Measurements from ENCODE around the gene AGTRAP. TPM values are rescaled to one million over a fixed set of nuclear protein-coding genes. Genes with fewer than 3 reads are reported as not detected.

Gene AGTRAP
- total RNA-seq: 33.1 and 39.2 TPM in 2 replicates

GRCh38 chr1:11735854-11736745 is at the start of gene AGTRAP:
Gene AGTRAP (plus strand): TSS chr1:11736136. CDS start chr1:11736209, 73 bp downstream.

GRCh38 chr1:11691302-11691914 is 44.5 kb upstream of the AGTRAP start, which contains the start of gene DRAXIN:
Gene DRAXIN (plus strand): TSS chr1:11691710. CDS start chr1:11706259, 14,549 bp downstream.

GRCh38 chr1:11761988-11762406 is 26.1 kb downstream of the AGTRAP start, which contains the start of gene C1orf167:
Gene C1orf167 (plus strand): TSS chr1:11762193. CDS start chr1:11764401, 2,208 bp downstream.

Other genes starting within 250 kb of the AGTRAP start
- gene FBXO2, start 81.7 kb upstream of the AGTRAP start, total RNA-seq: 5.2 and 7.3 TPM in 2 replicates
- 12.1 and 17.2 TPM in 2 replicates for gene FBXO44, start 81.3 kb upstream of the AGTRAP start, total RNA-seq
- gene FBXO6, start 71.9 kb upstream of the AGTRAP start, total RNA-seq: 5.5 and 7.0 TPM in 2 replicates
- 29.0 and 33.6 TPM in 2 replicates for gene MAD2L2, start 55.0 kb upstream of the AGTRAP start, total RNA-seq
- gene DRAXIN, start 44.4 kb upstream of the AGTRAP start, total RNA-seq: 0.16 and 0.26 TPM in 2 replicates
- 0.63 and 1.3 TPM in 2 replicates for gene C1orf167, start 26.1 kb downstream of the AGTRAP start, total RNA-seq
- gene MTHFR, start 69.8 kb downstream of the AGTRAP start, total RNA-seq: 49.2 and 75.0 TPM in 2 replicates
- gene CLCN6, start 70.1 kb downstream of the AGTRAP start, total RNA-seq: 10.0 and 11.0 TPM in 2 replicates
- not detected in 2 replicates for gene NPPA, start 111.6 kb downstream of the AGTRAP start, total RNA-seq
- not detected in 2 replicates for gene NPPB, start 122.8 kb downstream of the AGTRAP start, total RNA-seq
- 31.3 and 34.5 TPM in 2 replicates for gene KIAA2013, start 190.3 kb downstream of the AGTRAP start, total RNA-seq
- gene PLOD1, start 198.6 kb downstream of the AGTRAP start, total RNA-seq: 209 and 243 TPM in 2 replicates
- 41.5 and 52.5 TPM in 2 replicates for gene MFN2, start 244.3 kb downstream of the AGTRAP start, total RNA-seq

Data from bronchial smooth muscle cell (primary cell).